ENCODE results near the gene UQCC5. TPM values are rescaled to one million over a fixed set of nuclear protein-coding genes. Genes with fewer than 3 reads are reported as not detected.

The UQCC5 gene
- 35.0 and 38.6 TPM in 2 replicates for total RNA-seq (2022)
- Bru-seq, nascent RNA, result percentile 59 among the genes with signal in this experiment
- percentile 60 among the genes with signal in this experiment for BruChase-seq, experiment 1, labeled RNA remaining after a 2-hour chase
- BruChase-seq, experiment 2, labeled RNA remaining after a 6-hour chase, result percentile 60 among the genes with signal in this experiment
- long read RNA-seq, transcript SMIM4-201 (2 exons, 274 nt), result minor isoform, 11 of 43 reads
- long read RNA-seq, transcript SMIM4-203 (2 exons, 1,770 nt), result major isoform, 26 of 43 reads
- long read RNA-seq, partial matches to known transcripts, result 2 of 43 reads
- long read RNA-seq, other reads (novel, unspliced or antisense), result 3 of 43 reads

- BruUV-seq (replicated peaks), result no TSS peak
- no peaks in the 10 kb centered on the region for H3K9me3 ChIP-seq
- Mint-ChIP-seq H3K4me3 (ENCODE audit: unreplicated experiment) (peak within 1 kb of the TSS; percentile 98), H3K27ac (ENCODE audit: unreplicated experiment) (peak within 1 kb of the TSS; percentile 97), H3K36me3 (ENCODE audit: insufficient read depth, unreplicated experiment) (peaks cover 64% of the 10 kb centered on the region), H3K4me1 (ENCODE audit: low read depth, unreplicated experiment) (peaks cover 32% of the 10 kb centered on the region), H3K9me3 (ENCODE audit: unreplicated experiment) (no peaks in the 10 kb centered on the region), H3K27me3 (ENCODE audit: insufficient read depth, unreplicated experiment) (no peaks in the 10 kb centered on the region)
- CTCF ChIA-PET, result interaction anchor here (0.6 to 0.9 kb wide), 3 partner anchors 18 to 146 kb away, joined by 3 to 4 read pairs (median 3); no protein-coding TSS in a partner anchor
- H3K4me3 ChIP-seq (ENCODE audit: low read depth, low read length), result peak within 1 kb of the TSS; percentile 82
- intact Hi-C loops (cut with micrococcal nuclease; ENCODE audit: unreplicated experiment), result loop anchor here (1.0 to 10.0 kb wide), 4 partner anchors 17 to 508 kb away; partner anchors contain the start of genes GNL3, NISCH, PBRM1 and SFMBT1
- H3K4me1 ChIP-seq, result peaks cover 28% of the 10 kb centered on the region; the same call in 1 of the 2 replicates
- TF ChIP-seq CTCF (IDR thresholded peaks at IDR 0.05; ENCODE audit: insufficient read depth in 1 of 2, low read depth in 1 of 2, low read length in 1 of 2, severe bottlenecking in 1 of 2, unreplicated experiment in 1 of 2), result no peak
- H3K27me3 ChIP-seq (replicated peaks; ENCODE audit: control insufficient read depth, insufficient read depth, low read length), result no peaks in the 10 kb centered on the region
- DNase-seq, result peak; percentile 98
- no peaks in the 10 kb centered on the region for H3K36me3 ChIP-seq (ENCODE audit: control insufficient read depth, insufficient read depth, low read length)
- POLR2A ChIA-PET, result interaction anchor here (0.5 to 1.3 kb wide), 11 partner anchors 9 to 951 kb away, joined by 3 to 12 read pairs (median 4); partner anchors contain the start of gene SFMBT1
Observed at GRCh38 chr3:52536369-52537164, at the start of gene UQCC5. Gene UQCC5, plus strand, starts transcription at chr3:52536605. Its CDS starts 151 bp downstream, at chr3:52536756.

GRCh38 chr3:52487050-52487787 is 49.2 kb upstream of the UQCC5 start:
- Histone ChIP-seq H3K4me1 (no peaks in the 10 kb centered on the region), H3K36me3 (ENCODE audit: control insufficient read depth, insufficient read depth, low read length) (peaks cover 1% of the 10 kb centered on the region; the same call in 1 of the 2 replicates), H3K9me3 (no peaks in the 10 kb centered on the region), H3K4me3 (ENCODE audit: low read depth, low read length) (no peak overlapping the region), H3K27me3 (replicated peaks; ENCODE audit: control insufficient read depth, insufficient read depth, low read length) (no peaks in the 10 kb centered on the region)
- no peak overlapping the region for H3K4me3 Mint-ChIP-seq (ENCODE audit: unreplicated experiment)
- intact Hi-C loops (cut with micrococcal nuclease; ENCODE audit: unreplicated experiment), result no loop called here
- no peak for TF ChIP-seq CTCF (IDR thresholded peaks at IDR 0.05; ENCODE audit: insufficient read depth in 1 of 2, low read depth in 1 of 2, low read length in 1 of 2, severe bottlenecking in 1 of 2, unreplicated experiment in 1 of 2)
- H3K9me3 Mint-ChIP-seq (ENCODE audit: unreplicated experiment), result no peaks in the 10 kb centered on the region
- H3K36me3 Mint-ChIP-seq (ENCODE audit: insufficient read depth, unreplicated experiment), result peaks cover 26% of the 10 kb centered on the region
- no TSS peak for BruUV-seq (replicated peaks)
- DNase-seq, result no peak
- POLR2A ChIA-PET, result no interaction called here
- H3K27ac Mint-ChIP-seq (ENCODE audit: unreplicated experiment), result no peak overlapping the region
- no peaks in the 10 kb centered on the region for H3K4me1 Mint-ChIP-seq (ENCODE audit: low read depth, unreplicated experiment)
- no peaks in the 10 kb centered on the region for H3K27me3 Mint-ChIP-seq (ENCODE audit: insufficient read depth, unreplicated experiment)
- CTCF ChIA-PET, result no interaction called here
